ENCODE data around the gene PIEZO2.
"Not testable (repeated sequence)": the region's sequence is repeated elsewhere in the genome, so short reads cannot be mapped to it uniquely, and the experiment has no call there.

PIEZO2 gene

DNA sequence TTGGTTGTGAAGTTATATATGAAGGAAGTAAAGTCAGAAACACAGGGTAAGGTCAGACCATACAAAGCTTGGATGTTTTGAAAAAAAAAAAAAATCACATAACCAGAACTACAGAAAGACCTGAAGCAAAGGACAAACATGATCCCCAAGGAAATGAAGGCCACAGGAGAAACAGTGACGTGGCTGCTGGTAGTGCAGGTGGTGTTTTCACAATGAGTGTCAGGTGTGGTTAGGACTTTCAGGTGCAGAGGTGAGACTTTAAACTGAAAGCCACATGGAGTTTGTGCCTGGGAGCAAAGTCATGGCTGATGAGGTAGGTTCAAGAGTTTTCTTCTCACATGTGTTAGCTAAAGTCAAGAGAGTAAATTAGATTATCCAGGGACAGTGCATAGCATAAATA is 270.7 kb downstream of the PIEZO2 start:
- no peak for DNase-seq

- DNase-seq, result no peak
Measured at GRCh38 chr18:10877987-10878386, 271.4 kb downstream of the PIEZO2 start.

GRCh38 chr18:10875811-10876210 is 273.6 kb downstream of the PIEZO2 start:
- DNase-seq, result no peak

DNA sequence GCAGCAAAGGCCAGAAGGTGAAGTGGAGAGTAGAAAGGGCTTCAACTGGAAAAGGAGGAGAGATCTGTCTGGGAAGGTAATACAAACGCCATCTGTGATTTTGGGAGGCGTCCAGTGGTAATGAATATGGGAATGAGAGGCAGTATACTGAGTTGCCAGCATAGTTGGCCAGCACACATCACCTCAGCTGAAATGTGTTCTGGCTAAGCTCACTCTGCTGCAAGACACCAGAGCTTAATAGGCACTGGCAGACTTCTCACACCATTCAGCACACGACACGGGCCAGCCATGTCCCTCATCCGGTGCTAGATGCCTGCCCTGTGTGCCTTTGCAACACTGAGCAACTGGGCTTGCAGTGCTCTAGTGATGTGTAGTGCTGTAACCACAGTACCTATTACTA is 277.1 kb downstream of the PIEZO2 start:
- DNase-seq, result no peak

- no peak for DNase-seq
Measured at GRCh38 chr18:10864722-10865121, 284.6 kb downstream of the PIEZO2 start.

GRCh38 chr18:10863026-10863425 is 286.3 kb downstream of the PIEZO2 start:
- no peak for DNase-seq

DNA sequence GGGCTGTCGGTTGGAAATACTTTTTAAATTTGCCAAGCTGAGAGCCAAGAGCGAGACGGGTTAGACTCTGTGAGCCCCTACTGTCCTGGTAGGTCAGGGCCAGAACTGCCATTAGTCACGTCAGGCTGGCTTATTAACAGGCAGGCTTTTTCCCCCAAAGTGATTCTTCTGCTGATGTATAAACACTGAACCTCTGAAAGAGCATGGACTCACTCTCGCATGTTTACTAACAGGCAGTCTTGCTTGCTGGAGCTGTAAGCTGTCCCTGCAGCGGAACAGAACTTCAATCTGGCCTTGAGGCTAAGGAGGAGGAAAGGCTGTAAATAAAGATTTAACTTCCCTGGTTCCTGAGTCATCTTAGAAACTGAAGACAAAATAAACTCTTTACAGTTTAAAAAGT is 288.4 kb downstream of the PIEZO2 start:
- DNase-seq, result no peak

- DNase-seq, result no peak
Measured at GRCh38 chr18:10860382-10860781, 289.0 kb downstream of the PIEZO2 start.

DNA sequence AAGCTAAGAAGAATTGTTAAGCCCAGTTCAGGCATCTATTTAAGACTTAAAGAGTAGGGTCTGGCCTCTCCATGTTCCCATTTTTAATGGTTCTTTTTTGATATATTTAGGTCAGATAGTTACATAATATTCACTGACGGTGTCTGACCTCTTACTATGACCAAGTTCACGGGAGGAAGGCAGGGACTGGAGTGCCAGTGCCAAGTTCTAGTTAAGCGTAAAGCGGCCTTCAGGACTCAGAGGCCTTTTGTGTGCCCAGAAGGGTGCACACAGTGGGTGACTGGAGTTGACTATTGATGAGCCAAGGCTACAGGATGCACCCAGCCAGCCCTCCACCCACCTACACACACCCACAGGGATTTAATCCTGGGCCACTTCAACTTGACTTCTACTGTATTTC is 290.9 kb downstream of the PIEZO2 start:
- DNase-seq, result no peak

GRCh38 chr18:10856132-10856531 is 293.2 kb downstream of the PIEZO2 start:
- DNase-seq, result no peak

DNA sequence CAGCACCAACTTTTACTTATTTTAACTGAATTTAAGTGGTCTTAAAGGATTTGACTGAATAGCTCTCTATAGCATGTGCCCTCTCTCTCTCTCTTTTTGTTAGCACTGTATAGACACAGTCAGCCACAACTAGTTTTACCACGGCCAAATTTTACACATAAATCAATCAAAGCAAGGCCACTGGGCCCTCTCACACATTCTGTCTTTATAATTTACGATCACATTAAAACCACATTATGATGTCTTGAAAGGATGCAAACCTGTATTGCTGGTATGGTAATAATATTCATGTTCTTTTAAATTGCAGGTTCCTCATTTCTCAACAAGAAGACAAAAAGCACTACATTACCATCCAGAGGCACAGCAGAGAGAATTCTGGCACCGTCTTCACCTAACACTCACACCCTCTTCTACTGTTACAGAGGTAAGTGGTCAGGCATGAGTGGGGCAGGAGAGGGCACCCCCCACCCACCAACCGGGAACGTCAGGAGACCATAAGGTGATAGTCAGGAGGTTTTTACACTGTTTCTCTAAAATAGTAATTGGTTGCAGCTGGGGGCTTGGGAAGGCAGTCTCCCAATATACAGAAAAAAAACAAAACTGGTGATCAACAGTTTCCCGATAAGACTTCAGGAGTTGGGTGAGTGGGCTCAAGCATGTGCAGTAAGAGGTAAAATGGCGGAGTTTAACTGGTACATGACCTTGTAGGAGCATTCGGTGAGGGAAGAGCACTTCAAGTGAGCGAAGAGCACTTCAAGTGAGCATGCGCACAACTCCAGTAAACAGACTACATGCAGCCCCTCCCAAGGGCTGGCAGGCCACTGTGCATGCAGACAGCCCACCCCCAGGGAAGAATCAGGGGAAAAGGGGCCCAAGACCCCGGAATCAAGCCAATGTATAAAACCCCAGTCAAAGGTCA is 296.7 kb downstream of the PIEZO2 start:
- no peak for DNase-seq

GRCh38 chr18:10851824-10852319 is 297.5 kb downstream of the PIEZO2 start:
- DNase-seq, result peak; percentile 21

DNA sequence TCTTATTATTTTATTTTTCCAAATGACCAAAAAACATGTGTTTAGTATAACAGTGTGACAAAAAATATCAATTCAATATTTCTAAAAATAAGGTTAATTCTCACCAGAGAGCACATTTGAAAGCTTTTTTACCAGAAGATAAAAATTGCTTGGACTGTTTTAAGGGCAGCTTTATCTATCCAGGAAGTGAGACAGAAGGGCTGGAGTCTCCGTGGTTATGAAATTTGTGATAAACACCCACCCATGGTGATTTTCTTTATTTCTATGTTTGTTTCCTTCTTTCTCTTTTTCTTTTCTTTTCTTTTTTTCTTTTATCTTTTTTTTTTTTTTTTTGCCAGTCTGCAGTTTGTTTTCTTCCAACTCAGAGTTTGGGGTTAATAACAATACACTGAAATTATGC is 298.5 kb downstream of the PIEZO2 start:
- no peak for DNase-seq

DNA sequence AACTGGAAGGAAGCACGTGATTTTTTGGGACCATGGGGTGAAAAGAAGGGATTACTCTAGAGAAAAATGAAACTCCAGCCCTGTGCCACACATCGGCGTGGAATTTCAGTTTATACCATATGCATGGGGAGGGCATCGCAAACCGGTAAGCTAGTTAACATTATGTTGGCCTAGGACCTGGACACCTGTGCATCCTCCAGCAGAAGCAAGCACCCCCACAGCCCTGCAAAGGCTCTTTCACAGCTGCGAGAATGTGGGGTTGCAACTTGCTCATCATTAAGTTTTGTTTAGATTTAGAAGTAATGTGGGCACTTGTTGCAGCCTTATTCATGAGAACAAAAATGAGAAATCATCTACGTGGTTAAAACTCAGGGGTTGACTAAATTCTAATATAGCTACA is 299.2 kb downstream of the PIEZO2 start:
- no peak for DNase-seq

DNA sequence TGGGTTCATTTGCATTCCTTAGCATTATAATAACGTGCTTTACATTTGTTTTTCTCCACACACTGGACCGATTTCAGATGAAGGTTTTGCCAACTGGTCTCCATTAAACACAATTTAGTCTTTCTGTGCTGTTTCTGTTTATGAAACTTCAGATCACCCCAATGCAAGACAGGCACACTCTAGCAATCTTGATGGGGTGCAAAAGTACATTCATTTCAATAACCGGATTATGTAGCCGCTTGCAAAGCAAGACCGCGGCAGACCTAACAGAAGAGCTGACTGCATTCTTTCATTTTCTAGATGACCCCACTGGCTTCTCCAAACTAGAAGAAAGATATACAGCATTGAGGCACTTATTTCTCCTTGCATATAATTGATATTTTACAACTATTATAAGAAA is 301.5 kb downstream of the PIEZO2 start:
- no peak for DNase-seq

DNA sequence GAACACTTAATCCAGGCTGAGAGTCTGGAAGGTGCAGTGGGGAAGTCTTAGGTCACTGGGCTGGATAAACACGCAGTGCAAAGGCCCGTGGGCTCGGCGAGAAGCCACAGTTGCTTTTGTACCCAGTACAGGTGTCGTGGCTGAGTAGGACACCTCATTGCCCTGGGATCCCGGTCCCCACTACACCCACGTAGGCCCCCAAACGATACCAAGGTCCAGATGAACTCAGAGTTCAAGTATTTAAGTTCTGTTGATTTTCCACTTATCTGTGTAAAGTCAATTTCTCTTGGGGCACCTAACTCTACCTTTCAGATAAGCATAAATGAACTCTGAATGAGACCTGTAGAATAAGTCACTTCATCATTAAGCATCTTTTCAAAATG is 302.0 kb downstream of the PIEZO2 start:
- DNase-seq, result no peak

DNA sequence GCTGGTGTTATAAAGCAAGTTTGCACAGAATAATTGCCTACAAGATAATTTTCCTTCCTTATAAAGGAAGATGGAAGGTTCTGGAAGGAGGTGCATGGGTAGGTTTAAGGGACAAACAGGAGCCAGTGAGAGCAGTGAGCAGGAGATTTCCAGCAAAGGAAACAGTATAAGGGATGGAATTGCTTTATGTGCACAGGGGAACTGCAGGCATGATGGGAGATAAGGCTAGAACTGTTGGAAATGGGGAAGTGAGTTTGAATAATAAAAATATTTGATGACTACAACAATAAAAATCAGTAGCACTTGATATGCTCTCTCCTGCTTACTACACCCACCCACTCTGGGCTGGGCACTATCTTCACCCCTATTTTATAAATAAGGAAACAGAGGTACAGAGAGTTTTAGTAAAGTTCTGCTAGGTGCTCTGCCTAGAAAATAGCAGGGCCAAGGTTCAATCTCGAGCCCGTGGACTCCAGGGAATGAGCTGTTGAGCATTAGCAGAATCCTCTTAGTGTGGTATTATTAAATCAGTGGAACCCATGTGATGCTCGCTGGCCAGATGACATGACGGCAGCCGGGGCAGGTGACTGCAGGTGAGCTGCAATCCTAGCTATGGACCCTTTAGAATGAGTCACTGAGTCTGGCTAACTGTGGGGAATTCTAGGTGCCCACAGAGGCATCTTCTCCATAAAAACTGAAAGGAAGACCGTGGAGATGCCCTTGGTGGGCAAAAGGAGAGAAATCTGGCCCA is 302.5 kb downstream of the PIEZO2 start:
- DNase-seq, result no peak

DNA sequence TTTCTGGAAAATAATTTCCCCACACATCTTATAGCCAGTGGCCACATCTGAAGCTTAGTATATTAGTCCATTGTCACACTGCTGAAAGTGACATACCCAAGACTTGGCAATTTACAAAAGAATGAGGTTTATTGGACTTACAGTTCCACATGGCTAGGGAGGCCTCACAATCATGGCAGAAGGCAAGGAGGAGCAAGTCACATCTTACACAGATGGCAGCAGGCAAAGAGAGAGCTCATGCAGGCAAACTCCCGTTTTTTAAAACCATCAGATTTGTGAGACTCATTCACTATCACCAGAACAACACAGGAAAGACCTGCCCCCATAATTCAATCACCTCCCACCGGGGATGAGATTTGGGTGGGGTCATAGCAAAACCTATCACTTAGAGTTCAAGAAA is 303.3 kb downstream of the PIEZO2 start:
- DNase-seq, result not testable (repeated sequence)

DNA sequence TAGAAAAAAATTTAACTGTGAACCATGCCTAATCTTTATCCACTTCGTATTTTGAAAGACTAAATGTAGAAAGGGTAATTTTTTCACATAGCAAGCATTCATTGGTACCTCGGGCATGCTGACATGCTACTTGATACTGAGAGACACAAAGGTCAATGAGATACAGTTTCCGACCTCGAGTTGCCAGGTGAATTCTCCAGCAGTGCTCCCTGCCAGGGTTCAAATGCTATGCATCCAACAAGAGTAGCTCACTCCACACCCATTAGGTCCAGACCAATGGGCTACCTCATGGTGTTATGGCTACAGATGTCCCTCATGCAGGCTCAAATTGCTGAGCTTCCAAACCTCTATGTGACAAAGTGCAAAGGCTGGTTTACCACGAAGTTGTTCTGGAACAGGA is 305.8 kb downstream of the PIEZO2 start:
- no peak for DNase-seq

DNA sequence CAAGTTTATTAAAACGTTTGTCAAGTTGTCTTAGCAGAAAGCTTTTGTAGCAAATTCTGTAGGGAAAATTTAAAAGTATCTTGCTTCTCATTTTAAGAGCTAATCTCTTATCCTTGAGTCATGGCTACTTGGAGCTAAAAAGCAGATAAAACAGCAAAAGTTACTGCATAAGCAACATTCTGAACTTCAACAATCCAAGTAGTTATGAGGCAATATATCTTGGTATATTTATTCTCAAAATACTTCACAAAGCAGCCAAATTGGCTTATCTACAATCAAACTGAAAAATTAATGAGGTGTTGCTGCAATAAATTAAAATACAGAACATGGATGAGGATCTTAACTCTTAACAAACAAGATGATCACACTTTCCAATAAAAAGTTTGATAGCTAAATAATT is 306.5 kb downstream of the PIEZO2 start:
- DNase-seq, result no peak

DNA sequence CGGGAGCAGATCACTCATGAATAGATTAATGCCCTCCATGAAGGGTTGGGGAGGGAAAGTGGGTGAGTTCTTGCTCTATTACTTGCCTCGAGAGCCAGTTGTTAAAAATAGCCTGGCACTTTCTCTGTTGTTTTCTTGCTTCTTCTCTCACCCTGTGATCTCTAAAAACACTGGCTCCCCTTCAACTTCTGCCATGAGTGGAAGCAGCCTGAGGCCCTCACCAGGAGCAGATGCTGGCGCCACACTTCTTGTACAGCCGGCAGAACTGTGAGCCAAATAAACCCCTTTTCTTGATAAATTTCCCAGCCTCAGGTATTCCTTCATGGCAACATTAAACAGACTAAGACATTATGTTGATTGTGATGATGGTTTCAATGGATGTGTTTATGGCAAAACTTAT is 307.0 kb downstream of the PIEZO2 start:
- DNase-seq, result no peak

DNA sequence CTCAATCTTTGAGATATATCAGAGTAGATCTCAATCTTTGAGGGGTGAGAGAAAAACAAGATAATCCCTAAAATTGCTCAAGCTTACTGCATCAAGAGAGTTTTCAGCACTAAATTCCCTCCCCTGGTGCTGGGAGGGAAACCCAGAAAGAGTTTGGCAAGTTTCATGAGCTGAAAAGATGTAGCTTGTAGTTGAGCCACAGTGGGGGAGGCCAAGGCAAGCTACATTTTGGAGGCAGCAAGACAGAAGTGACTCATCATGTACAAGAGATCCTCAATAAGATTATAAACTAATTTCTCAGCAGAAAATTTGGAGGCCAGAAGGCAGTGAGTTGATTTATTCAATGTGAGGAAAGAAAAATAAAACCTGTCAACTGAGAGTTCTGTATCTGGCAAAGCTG is 308.2 kb downstream of the PIEZO2 start:
- DNase-seq, result no peak

- no peak for DNase-seq
Measured at GRCh38 chr18:10840743-10841142, 308.6 kb downstream of the PIEZO2 start.

GRCh38 chr18:10839421-10839820 is 309.9 kb downstream of the PIEZO2 start:
- no peak for DNase-seq

All from NCI-H1694 (cell line).